NCI-H446 treated with DMSO at 0.1 percent for 48 hours (cell line): ENCODE data around the gene PFAS.
"Not testable (repeated sequence)": the region's sequence is repeated elsewhere in the genome, so short reads cannot be mapped to it uniquely, and the experiment has no call there.

Experiments
- DNase-seq: peaks from one replicate; lab custom pipeline; 2025; lab: John Stamatoyannopoulos, UW

Gene PFAS

GRCh38 chr17:8248751-8249607, at the start of gene PFAS:
Gene PFAS, plus strand, starts transcription at chr17:8249289. Its CDS starts 4,649 bp downstream, at chr17:8253938.
- DNase-seq: peak; percentile 78

GRCh38 chr17:8204761-8205555, 44.1 kb upstream of the PFAS start:
- DNase-seq: no peak

- no peak for DNase-seq
These were observed 42.6 kb upstream of the PFAS start for GRCh38 chr17:8206536-8206935.

DNA sequence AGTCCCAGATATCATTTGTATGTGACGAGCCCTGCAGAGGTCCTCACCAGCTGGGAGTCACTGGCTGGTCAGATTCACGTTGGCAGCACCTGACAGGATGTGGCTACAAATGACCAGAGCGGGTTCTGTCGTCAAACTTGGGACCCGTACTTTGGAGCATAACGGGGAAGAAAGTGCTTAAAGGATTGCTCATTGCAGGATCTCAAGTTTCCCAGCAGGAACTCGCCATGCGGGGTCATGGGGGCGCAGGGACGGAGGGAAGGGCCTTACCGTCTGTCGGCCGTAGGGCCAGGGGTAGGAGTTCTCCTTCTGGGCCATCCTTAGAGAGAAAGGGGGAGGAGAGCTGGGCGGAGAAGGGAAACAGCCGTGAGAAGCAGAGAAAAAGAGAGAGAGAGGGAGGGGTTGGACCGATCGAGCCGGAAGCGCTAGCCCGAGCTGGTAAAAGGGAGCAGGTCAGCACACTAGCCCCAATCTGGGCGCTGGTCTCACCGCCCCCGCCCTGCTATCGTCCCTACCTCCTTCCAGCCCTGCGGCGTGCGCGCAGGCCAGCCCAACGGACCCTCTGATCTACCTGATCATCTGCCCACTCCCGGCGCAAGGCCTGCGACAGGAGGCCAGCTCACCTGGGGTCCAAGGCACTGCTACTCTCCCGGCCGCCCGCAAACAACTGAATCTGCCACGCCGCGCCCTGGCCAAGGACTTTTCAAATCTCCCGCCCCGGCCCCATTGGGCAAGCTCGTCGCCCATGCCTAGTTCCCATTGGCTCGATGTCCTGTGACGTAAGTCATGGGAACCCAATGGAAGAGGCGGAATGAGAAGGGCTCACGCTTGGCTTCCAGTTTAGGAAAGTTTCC, 39.0 kb upstream of the PFAS start, which contains the start of gene AURKB:
Gene AURKB, minus strand, starts transcription at position 669 of the 854 bp plus-strand sequence. Its CDS starts 351 bp downstream, at position 318.
- peak; percentile 89 for DNase-seq

- DNase-seq: no peak
These were observed 38.2 kb upstream of the PFAS start for GRCh38 chr17:8210761-8211458.

DNA sequence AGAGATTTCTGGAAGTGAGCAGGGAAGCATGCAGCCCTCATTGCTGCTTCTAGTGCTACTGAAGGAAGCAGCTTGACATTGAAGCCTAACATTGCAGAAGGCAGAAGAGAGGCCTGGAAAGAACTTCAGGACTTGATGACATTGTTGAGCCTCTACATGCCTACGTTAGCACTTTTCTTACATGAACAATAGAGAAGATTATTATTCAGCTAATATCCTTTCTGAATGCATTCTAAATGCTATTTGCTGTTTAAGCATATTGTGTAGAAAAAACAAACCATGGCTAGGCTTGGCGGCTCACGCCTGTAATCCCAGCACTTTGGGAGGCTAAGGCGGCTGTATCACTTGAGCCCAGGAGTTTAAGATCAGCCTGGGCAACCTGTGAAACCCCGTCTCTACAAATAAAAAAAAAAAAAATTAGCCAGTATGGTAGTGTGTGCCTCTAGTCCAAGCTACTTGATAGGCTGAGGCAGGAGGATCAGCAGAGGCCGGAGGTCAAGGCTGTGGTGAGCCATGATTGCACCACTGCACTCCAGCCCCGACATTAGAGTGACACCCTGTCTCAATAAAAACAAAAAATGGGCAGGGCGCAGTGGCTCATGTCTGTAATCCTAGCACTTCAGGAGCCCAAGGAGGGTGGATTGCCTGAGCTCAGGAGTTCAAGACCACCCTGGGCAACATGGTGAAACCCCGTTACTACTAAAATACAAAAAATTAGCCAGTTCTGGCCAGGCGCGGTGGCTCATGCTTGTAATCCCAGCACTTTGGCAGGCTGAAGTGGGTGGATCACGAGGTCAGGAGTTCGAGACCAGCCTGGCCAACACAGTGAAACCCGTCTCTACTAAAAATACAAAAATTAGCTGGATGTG, 36.5 kb upstream of the PFAS start:
- no peak for DNase-seq

DNA sequence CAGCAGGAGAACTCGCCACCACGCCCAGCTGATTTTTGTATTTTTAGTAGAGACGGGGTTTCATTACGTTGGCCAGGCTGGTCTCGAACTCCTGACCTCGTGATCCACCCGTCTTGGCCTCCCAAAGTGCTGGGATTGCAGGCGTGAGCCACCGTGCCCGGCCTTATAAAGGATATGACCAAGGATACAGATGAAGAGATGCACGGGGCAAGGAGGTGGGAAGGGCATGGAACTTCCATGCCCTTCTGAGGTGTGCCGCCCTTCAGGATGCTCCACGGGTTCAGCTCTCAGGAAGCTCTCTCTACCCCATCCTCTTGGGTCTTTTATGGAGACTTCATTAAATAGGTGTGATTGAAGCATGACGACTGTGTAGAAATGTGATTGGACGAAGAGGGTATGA, 35.1 kb upstream of the PFAS start:
- DNase-seq: not testable (repeated sequence)

DNA sequence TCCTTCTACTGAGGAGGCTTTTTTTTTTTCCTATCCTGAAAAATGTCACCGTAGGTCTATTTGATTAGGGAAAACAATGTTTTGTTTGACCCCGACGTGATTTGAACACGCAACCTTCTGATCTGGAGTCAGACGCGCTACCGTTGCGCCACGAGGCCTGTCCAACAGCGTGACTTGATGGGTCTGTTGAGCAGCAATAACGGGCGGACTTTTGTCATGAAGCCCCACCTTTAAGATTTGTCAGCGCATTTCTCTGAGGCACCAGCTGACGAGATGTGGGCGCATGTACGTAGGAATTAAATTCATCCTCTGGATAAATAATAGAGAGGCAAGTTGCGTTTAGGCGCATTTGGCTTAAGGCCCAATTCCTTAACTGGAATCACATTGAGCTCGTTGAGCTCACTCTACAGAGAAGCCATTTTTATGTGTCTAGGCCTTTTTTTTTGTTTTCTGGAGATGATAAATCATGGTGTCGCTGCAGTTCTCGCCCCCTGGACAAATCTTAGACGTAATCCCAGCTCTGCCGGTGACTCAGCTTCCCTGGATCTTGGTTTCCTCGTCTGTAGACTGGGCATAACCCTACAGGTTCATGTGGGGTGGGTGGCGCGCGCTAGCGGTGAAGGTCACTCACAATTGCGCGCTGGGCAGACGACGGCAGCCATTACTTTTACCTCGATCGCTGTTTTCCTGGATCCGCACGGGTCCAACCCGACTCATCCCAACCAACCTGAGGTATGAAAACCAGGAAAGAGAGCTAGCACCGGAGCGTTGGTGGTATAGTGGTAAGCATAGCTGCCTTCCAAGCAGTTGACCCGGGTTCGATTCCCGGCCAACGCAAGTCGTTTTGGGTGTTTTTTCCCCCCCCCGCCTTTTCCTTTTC, 28.1 kb upstream of the PFAS start:
- peak; percentile 86 for DNase-seq

DNA sequence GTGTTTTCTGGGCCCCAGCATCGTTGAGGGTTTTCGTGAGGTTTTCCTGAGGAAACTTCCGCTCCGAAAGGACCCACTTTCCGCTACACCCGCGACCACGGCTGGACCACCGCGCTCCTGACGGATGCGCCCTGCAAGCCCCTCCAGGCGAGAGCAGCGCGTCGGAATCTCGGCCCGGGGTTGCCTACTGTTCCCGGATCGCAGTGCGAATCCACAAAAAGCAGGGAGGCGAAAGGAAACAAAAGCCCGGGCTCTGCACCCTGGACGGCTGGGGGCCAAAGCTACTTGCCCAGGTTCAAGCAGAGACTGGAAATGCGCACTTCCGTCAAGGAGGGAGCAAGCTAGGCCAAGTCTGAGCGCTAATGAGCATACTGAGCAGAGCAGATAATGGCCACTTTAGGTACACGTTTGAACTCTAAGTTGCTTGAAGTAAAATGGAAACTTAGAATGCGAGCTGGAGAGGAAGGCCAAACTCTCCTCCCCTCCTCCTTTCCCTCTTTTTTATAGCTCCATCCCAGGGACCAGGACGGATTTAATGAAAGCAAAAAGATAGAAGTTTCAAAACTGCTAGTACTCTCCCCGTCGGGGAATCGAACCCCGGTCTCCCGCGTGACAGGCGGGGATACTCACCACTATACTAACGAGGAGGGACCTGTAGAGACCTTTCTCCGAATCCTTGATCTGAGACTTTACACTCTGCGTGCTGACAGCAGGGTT, 27.3 kb upstream of the PFAS start:
- DNase-seq: peak; percentile 84

- no peak for DNase-seq
These were observed 26.8 kb upstream of the PFAS start for GRCh38 chr17:8222380-8222629.

- peak; percentile 76 for DNase-seq
These were observed 26.3 kb upstream of the PFAS start for GRCh38 chr17:8222630-8223355.

DNA sequence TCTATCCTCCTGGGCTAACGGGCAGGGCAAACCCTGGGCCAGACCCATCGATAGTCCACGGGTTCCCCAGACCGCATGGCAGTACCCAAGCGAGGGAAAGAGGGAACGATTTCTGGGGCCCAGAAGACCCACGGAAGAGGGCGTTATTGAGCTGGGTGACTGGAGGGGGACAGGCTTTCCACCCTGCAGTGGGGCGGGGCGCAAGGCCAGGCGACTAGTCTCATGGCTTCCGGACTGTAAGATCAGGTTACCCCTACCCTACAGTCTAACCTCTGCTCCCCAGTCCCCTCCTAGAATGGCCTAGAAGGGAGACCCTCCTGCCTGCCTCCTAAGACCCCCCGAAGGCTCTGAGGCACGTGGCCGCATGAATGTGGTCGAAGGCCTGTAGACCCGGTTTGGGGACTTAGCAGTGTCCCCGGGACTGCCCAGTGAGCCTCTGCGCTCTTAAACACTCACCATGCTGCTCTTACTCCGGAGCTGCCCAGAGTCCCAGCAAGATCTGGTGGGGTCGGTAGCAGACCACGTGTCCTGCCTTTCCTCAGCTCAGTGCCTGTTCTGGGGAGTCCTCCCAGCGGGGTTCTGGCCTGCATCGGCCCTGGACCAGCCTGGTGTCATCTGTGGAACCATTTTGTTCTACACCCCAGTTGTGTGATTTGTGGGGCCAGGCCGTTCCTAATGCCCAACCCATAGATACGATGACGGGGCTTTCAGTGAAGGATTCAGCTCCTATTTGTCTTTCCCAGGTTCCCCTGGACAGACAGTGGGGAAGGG, 25.5 kb upstream of the PFAS start:
- no peak for DNase-seq

GRCh38 chr17:8224891-8225812, 23.9 kb upstream of the PFAS start:
- DNase-seq: no peak

DNA sequence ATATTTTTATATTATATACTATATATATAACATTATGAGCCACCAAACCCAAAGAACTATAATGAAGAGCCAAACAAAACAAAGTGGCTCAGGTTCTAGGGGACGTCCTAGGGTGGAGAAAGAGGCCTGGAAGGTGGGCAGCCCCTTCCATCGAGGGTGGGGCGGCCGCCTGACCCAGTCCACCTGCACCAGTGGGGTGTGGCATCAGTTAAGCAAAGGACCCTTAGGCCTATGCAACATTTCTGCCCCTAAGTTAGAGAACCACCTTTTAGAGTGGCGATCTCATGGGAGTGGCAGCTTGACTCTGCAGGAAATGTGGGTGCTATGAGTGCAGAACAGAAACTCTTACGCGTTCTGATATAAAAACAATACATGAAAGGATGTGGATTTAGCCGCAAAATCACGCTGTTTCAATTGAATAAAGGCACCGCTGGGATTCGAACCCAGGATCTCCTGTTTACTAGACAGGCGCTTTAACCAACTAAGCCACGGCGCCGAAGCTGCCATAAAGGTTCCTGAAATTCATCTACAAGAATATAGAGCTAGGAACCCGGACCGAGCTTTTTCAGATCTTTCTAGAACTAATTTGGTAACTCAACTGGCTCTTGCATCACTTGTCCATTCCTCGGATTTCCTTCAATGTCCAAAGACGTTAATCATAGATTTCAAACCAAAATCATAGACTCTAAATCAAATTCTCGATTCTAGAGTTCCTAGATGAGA, 23.1 kb upstream of the PFAS start:
- no peak for DNase-seq

- DNase-seq: no peak
These were observed 22.4 kb upstream of the PFAS start for GRCh38 chr17:8226536-8227237.
